Spleen (tissue), 11 donors: Measurements from ENCODE around the gene ALDOB. TPM values are rescaled to one million over a fixed set of nuclear protein-coding genes. Genes with fewer than 3 reads are reported as not detected.

ENCODE experiments used
- DNase-seq: peaks from one replicate; pipeline ENCODE4 v3.0.0-alpha.2; 2020
- H3K27ac ChIP-seq, 8 donors: fragments of 200-600 bp; sonication (generic) in 7 of 8; 1 replicate in 4 of 8; 2 replicates in 4 of 8; pipeline versions ENCODE4 v1.5.0 to v1.8.0; 2016 to 2021; ENCODE audit warnings: inconsistent platforms in 4 of 8, mild to moderate bottlenecking in 4 of 8, moderate library complexity in 1 of 8
- H3K27me3 ChIP-seq, 7 donors: fragments of 200-600 bp; sonication (generic) in 6 of 7; replicated peaks in 1 of 7; 1 replicate in 4 of 7; 2 replicates in 3 of 7; pipeline versions ENCODE4 v1.5.0 to v1.8.0; 2016 to 2021; ENCODE audit warnings: inconsistent platforms in 3 of 7, mild to moderate bottlenecking in 1 of 7
- H3K36me3 ChIP-seq, 6 donors: fragments of 200-600 bp; sonication (generic) in 5 of 6; 1 replicate in 4 of 6; 2 replicates in 2 of 6; pipeline versions ENCODE4 v1.5.0 to v1.8.0; 2016 to 2021; ENCODE audit warnings: inconsistent platforms in 2 of 6
- H3K4me1 ChIP-seq, 6 donors: fragments of 200-600 bp; sonication (generic) in 5 of 6; 1 replicate in 3 of 6; 2 replicates in 3 of 6; pipeline versions ENCODE4 v1.5.0 to v1.8.0; 2016 to 2021; ENCODE audit warnings: inconsistent platforms in 3 of 6
- H3K4me3 ChIP-seq, 8 donors: fragments of 200-600 bp; sonication (generic) in 7 of 8; 1 replicate in 4 of 8; 2 replicates in 4 of 8; pipeline versions ENCODE4 v1.5.0 to v1.8.0; 2016 to 2021; ENCODE audit warnings: inconsistent platforms in 4 of 8, mild to moderate bottlenecking in 4 of 8, moderate library complexity in 2 of 8
- H3K9me3 ChIP-seq, 8 donors: fragments of 200-600 bp; sonication (generic) in 7 of 8; 1 replicate in 4 of 8; 2 replicates in 4 of 8; pipeline versions ENCODE4 v1.5.0 to v1.8.0; 2016 to 2021; ENCODE audit warnings: inconsistent platforms in 4 of 8
- CTCF ChIP-seq, 11 experiments: fragments of 200-600 bp in 7 of 11; fragments of 450-650 bp in 4 of 11; sonication (generic) in 4 of 11; IDR thresholded peaks in 8 of 11; conservative IDR thresholded peaks in 3 of 11; 1 replicate in 7 of 11; 2 replicates in 4 of 11; pipeline versions ENCODE4 v1.4.0 to v1.8.0; 2016 to 2021; ENCODE audit warnings: antibody characterized with exemption in 11 of 11, inconsistent platforms in 4 of 11, mild to moderate bottlenecking in 1 of 11
- POLR2A ChIP-seq, 3 donors: fragments of 450-650 bp; IDR thresholded peaks; one replicate each; pipeline ENCODE4 v1.5.1; 2017; ENCODE audit warnings: antibody characterized with exemption in 3 of 3, mild to moderate bottlenecking in 1 of 3
- POLR2AphosphoS5 ChIP-seq, 3 donors: sonication (generic); formaldehyde crosslinking; IDR thresholded peaks; one replicate each; pipeline ENCODE4 v1.5.1; 2017; ENCODE audit warnings: antibody characterized with exemption in 3 of 3
- WGBS, 5 donors: extraction: QIAGEN DNeasy Blood & Tissue Kit in 3 of 5; methylation state at CpG; one replicate each; pipeline versions ENCODE4 v1.1.5 to v1.1.7; 2013 to 2018; 5-methylcytosine and 5-hydroxymethylcytosine counted together
- intact Hi-C: fragments of 100-400 bp; cut with DNase I; formaldehyde crosslinking; loops from one replicate; pipeline ENCODE4 v1.15.0; 2023; ENCODE audit warnings: low total_unique reads
- polyA plus RNA-seq, 3 donors: library from polyadenylated mRNA; stranded (reverse); fragments of 200-250 nt; gene quantifications; one replicate each; pipeline ENCODE4 v1.2.1, GENCODE V29; 2013
- total RNA-seq, 7 donors: library from RNA; depleted of rRNA in 3 of 7; stranded (reverse); fragments of >200 nt in 3 of 7; fragmentation: NEBNext Ultra II Directional in 4 of 7; extraction: Animal tissue kit (Norgen Biotek cat#: 25700) in 4 of 7; gene quantifications; one replicate each; pipeline versions ENCODE4 v1.1.0 to v1.2.1, GENCODE V29; 2016 to 2021
- donor health status: healthy with polysubstance abuse.
- donor health status: DM: no; HTN: no; CAD: no; lungs with moderate emphysema.
- donor health status: DM: no; HTN: no; CAD: no.
- donor health status: Bipolar disorder and iron deficiency.
- donor health status: healthy.
- donor health status: DM: no; HTN: no; CAD: no.
- donor health status: DM: yes; HTN: yes; CAD: no.

The ALDOB gene
- total and polyA plus RNA-seq, 10 donors, result 0.15 to 0.83 (median 0.40) TPM; not detected in 6

GRCh38 chr9:101429736-101430135, 5.8 kb downstream of the ALDOB start:
- WGBS, 5 donors, result 89 to 97% (median 91%) methylated on average over 7 of the region's 7 CpGs
- intact Hi-C loops, result no loop called here
- Histone ChIP-seq H3K27ac (no peak overlapping the region), H3K27me3 (no peaks in the 10 kb centered on the region), H3K4me1 (no peaks in the 10 kb centered on the region), H3K9me3 (no peaks in the 10 kb centered on the region), H3K36me3 (no peaks in the 10 kb centered on the region), H3K4me3 (no peak overlapping the region)
- DNase-seq, result no peak
- TF ChIP-seq POLR2AphosphoS5 (IDR thresholded peaks at IDR 0.05) (no peak), POLR2A (IDR thresholded peaks at IDR 0.05) (no peak)

- Histone ChIP-seq H3K4me3 (no peak overlapping the region), H3K4me1 (no peaks in the 10 kb centered on the region), H3K27ac (no peak overlapping the region), H3K36me3 (no peaks in the 10 kb centered on the region), H3K9me3 (no peaks in the 10 kb centered on the region), H3K27me3 (no peaks in the 10 kb centered on the region)
- no peak for DNase-seq
- TF ChIP-seq CTCF (IDR thresholded peaks at IDR 0.05 in 8 of 11, conservative IDR thresholded peaks at IDR 0.05 in 3 of 11), result no peak
- no peak for TF ChIP-seq POLR2AphosphoS5 (IDR thresholded peaks at IDR 0.05)
- no peak for TF ChIP-seq POLR2A (IDR thresholded peaks at IDR 0.05)
- WGBS, 5 donors, result 72 to 94% (median 77%) methylated on average over 3 of the region's 3 CpGs
- intact Hi-C loops, result no loop called here
These were observed 6.7 kb downstream of the ALDOB start for GRCh38 chr9:101428909-101429308.

GRCh38 chr9:101427957-101428655, 7.5 kb downstream of the ALDOB start:
- 80 to 95% (median 81%) methylated on average over 3 of the region's 3 CpGs for WGBS, 5 donors
- Histone ChIP-seq H3K27me3 (no peaks in the 10 kb centered on the region), H3K9me3 (no peaks in the 10 kb centered on the region), H3K4me3 (no peak overlapping the region), H3K36me3 (no peaks in the 10 kb centered on the region), H3K4me1 (no peaks in the 10 kb centered on the region), H3K27ac (no peak overlapping the region)
- no peak for DNase-seq
- intact Hi-C loops, result no loop called here
- no peak for TF ChIP-seq CTCF (IDR thresholded peaks at IDR 0.05 in 8 of 11, conservative IDR thresholded peaks at IDR 0.05 in 3 of 11)
- TF ChIP-seq POLR2AphosphoS5 (IDR thresholded peaks at IDR 0.05), result no peak
- TF ChIP-seq POLR2A (IDR thresholded peaks at IDR 0.05), result no peak

GRCh38 chr9:101427358-101427757, 8.2 kb downstream of the ALDOB start:
- H3K9me3 ChIP-seq, result peaks cover 0 to 1% (median 0%) of the 10 kb centered on the region in 8 donors
- DNase-seq, result no peak
- 87 to 97% (median 94%) methylated on average over 8 of the region's 8 CpGs for WGBS, 5 donors
- H3K36me3 ChIP-seq, result no peaks in the 10 kb centered on the region
- H3K4me1 ChIP-seq, result no peaks in the 10 kb centered on the region
- H3K27me3 ChIP-seq, result no peaks in the 10 kb centered on the region
- TF ChIP-seq CTCF (IDR thresholded peaks at IDR 0.05 in 8 of 11, conservative IDR thresholded peaks at IDR 0.05 in 3 of 11), result no peak
- no peak for TF ChIP-seq POLR2AphosphoS5 (IDR thresholded peaks at IDR 0.05)
- no peak for TF ChIP-seq POLR2A (IDR thresholded peaks at IDR 0.05)
- H3K4me3 ChIP-seq, result no peak overlapping the region
- H3K27ac ChIP-seq, result no peak overlapping the region
- intact Hi-C loops, result no loop called here
